Measurements from ENCODE around the gene PFKFB3. TPM values are rescaled to one million over a fixed set of nuclear protein-coding genes. Genes with fewer than 3 reads are reported as not detected.
"Not testable (repeated sequence)": the region's sequence is repeated elsewhere in the genome, so short reads cannot be mapped to it uniquely, and the experiment has no call there.

PFKFB3 gene
- total RNA-seq, 1 donor from 2014 or later: 52.4 TPM

- H3K4me3 Mint-ChIP-seq (ENCODE audit: unreplicated experiment): no peak overlapping the region
- Histone ChIP-seq H3K27ac (ENCODE audit: low read depth, low read length) (peak overlapping the region; percentile 26), H3K36me3 (ENCODE audit: insufficient read depth, low read length) (peaks cover 11% of the 10 kb centered on the region), H3K27me3 (ENCODE audit: insufficient read depth, low read length) (no peaks in the 10 kb centered on the region), H3K4me2 (ENCODE audit: low read length) (peak overlapping the region; percentile 29), H3K9ac (ENCODE audit: low read length) (no peak overlapping the region), H2AFZ (ENCODE audit: low read depth, low read length) (no peak overlapping the region), H3K79me2 (ENCODE audit: insufficient read depth, low read length) (peaks cover 10% of the 10 kb centered on the region), H4K20me1 (ENCODE audit: insufficient read depth, low read length) (peaks cover under 1% of the 10 kb centered on the region), H3K4me1 (ENCODE audit: insufficient read depth, low read length) (peaks cover 21% of the 10 kb centered on the region), H3K9me3 (ENCODE audit: insufficient read depth, low read depth, low read length) (no peaks in the 10 kb centered on the region), H3K4me3 (ENCODE audit: insufficient read depth, low read depth, low read length) (no peak overlapping the region)
- no peak for FAIRE-seq
- no peaks in the 10 kb centered on the region for H3K9me3 Mint-ChIP-seq (ENCODE audit: unreplicated experiment)
- TF ChIP-seq EZH2 (IDR thresholded peaks at IDR 0.05; ENCODE audit: insufficient read depth, low read length) (no peak), CTCF (IDR thresholded peaks at IDR 0.05; ENCODE audit: insufficient read depth, low read depth, low read length) (no peak)
- DNase-seq (ENCODE audit: low read depth): peak; percentile 38
- peaks cover 14% of the 10 kb centered on the region for H3K4me1 Mint-ChIP-seq (ENCODE audit: low read depth, unreplicated experiment)
- no peaks in the 10 kb centered on the region for H3K27me3 Mint-ChIP-seq (ENCODE audit: low read depth, unreplicated experiment)
- H3K36me3 Mint-ChIP-seq (ENCODE audit: low read depth, unreplicated experiment): peaks cover 35% of the 10 kb centered on the region
- H3K27ac Mint-ChIP-seq (ENCODE audit: unreplicated experiment): no peak overlapping the region
These were observed 33.8 kb downstream of the PFKFB3 start for GRCh38 chr10:6236349-6237198.

DNA sequence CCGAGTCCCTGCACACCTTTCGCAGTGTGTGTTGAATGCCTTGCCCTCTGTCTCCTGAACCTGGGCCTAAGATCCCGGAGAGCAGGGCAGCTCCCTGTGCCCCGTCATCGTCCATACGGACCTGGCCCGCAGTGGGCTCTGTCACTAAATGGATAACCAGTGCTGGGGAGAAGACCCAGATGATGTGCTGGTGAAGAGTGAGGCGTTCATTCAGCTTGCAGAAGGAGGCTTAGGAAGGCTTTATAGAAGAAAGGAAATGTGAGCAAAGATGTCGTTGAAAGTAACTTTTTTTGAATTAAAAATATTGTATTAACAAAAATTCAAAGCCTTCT lies 34.4 kb downstream of the PFKFB3 start:
- no peak overlapping the region for H3K27ac ChIP-seq (ENCODE audit: low read depth, low read length)
- H4K20me1 ChIP-seq (ENCODE audit: insufficient read depth, low read length): no peaks in the 10 kb centered on the region
- no peaks in the 10 kb centered on the region for H3K9me3 ChIP-seq (ENCODE audit: insufficient read depth, low read depth, low read length)
- H3K9me3 Mint-ChIP-seq (ENCODE audit: unreplicated experiment): no peaks in the 10 kb centered on the region
- H3K4me2 ChIP-seq (ENCODE audit: low read length): no peak overlapping the region
- H3K27me3 ChIP-seq (ENCODE audit: insufficient read depth, low read length): no peaks in the 10 kb centered on the region
- no peak overlapping the region for H3K4me3 ChIP-seq (ENCODE audit: insufficient read depth, low read depth, low read length)
- H2AFZ ChIP-seq (ENCODE audit: low read depth, low read length): no peak overlapping the region
- H3K79me2 ChIP-seq (ENCODE audit: insufficient read depth, low read length): peaks cover 8% of the 10 kb centered on the region
- H3K4me1 Mint-ChIP-seq (ENCODE audit: low read depth, unreplicated experiment): peaks cover 14% of the 10 kb centered on the region
- H3K36me3 ChIP-seq (ENCODE audit: insufficient read depth, low read length): peaks cover 11% of the 10 kb centered on the region
- TF ChIP-seq CTCF (IDR thresholded peaks at IDR 0.05; ENCODE audit: insufficient read depth, low read depth, low read length): no peak
- TF ChIP-seq EZH2 (IDR thresholded peaks at IDR 0.05; ENCODE audit: insufficient read depth, low read length): no peak
- no peaks in the 10 kb centered on the region for H3K27me3 Mint-ChIP-seq (ENCODE audit: low read depth, unreplicated experiment)
- H3K27ac Mint-ChIP-seq (ENCODE audit: unreplicated experiment): no peak overlapping the region
- FAIRE-seq (no peak), DNase-seq (ENCODE audit: low read depth) (no peak)
- peaks cover 22% of the 10 kb centered on the region for H3K4me1 ChIP-seq (ENCODE audit: insufficient read depth, low read length)
- peaks cover 35% of the 10 kb centered on the region for H3K36me3 Mint-ChIP-seq (ENCODE audit: low read depth, unreplicated experiment)
- H3K9ac ChIP-seq (ENCODE audit: low read length): no peak overlapping the region
- no peak overlapping the region for H3K4me3 Mint-ChIP-seq (ENCODE audit: unreplicated experiment)

DNA sequence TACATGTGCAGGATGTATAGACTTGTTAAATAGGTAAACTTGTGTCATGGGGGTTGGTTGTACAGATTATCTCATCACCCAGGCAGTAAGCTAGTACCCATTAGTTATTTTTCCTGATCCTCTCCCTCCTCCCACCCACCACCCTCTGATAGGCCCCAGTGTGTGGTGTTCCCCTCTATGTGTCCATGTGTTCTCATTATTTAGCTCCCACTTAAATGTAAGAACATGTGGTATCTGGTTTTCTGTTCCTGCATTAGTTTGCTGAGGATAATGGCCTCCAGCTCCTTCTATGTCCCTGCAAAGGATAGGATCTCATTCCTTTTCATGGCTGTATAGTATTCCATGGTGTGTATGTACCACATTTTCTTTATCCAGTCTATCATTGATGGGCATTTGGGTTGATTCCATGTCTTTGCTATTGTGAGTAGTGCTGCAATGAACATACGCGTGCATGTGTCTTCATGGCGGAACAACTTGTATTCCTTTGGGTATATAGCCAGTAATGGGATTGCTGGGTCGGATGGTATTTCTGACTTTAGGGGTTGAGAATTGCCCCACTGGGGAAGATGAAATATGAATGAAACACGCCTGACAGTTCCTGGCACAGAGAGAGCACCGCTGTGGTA lies 36.0 kb downstream of the PFKFB3 start:
- peak overlapping the region; percentile 67 for H3K27ac Mint-ChIP-seq (ENCODE audit: unreplicated experiment)

More for the DNA sequence above, 36.0 kb downstream of the PFKFB3 start:
- not testable (repeated sequence) for H4K20me1 ChIP-seq (ENCODE audit: insufficient read depth, low read length); H3K79me2 ChIP-seq (ENCODE audit: insufficient read depth, low read length); H2AFZ ChIP-seq (ENCODE audit: low read depth, low read length); FAIRE-seq; H3K36me3 ChIP-seq (ENCODE audit: insufficient read depth, low read length); H3K9me3 Mint-ChIP-seq (ENCODE audit: unreplicated experiment); DNase-seq (ENCODE audit: low read depth); H3K9ac ChIP-seq (ENCODE audit: low read length); H3K4me3 ChIP-seq (ENCODE audit: insufficient read depth, low read depth, low read length); H3K27me3 ChIP-seq (ENCODE audit: insufficient read depth, low read length); H3K9me3 ChIP-seq (ENCODE audit: insufficient read depth, low read depth, low read length); H3K27me3 Mint-ChIP-seq (ENCODE audit: low read depth, unreplicated experiment); H3K4me3 Mint-ChIP-seq (ENCODE audit: unreplicated experiment)
- Mint-ChIP-seq H3K36me3 (ENCODE audit: low read depth, unreplicated experiment) (peaks cover 31% of the 10 kb centered on the region), H3K4me1 (ENCODE audit: low read depth, unreplicated experiment) (peaks cover 14% of the 10 kb centered on the region)
- Histone ChIP-seq H3K27ac (ENCODE audit: low read depth, low read length) (peak overlapping the region; percentile 66), H3K4me2 (ENCODE audit: low read length) (peak overlapping the region; percentile 68), H3K4me1 (ENCODE audit: insufficient read depth, low read length) (peaks cover 22% of the 10 kb centered on the region)

All from astrocyte (in vitro differentiated cells and primary cell).